WI38 (cell line): ENCODE data around the gene LYPD6.

Source experiments
- H3K4me3 ChIP-seq: 2 replicates; pipeline ENCODE4 v1.5.1; 2011; ENCODE audit warnings: low read depth, mild to moderate bottlenecking, control low read depth, low read length
- CTCF ChIP-seq: IDR thresholded peaks from 2 replicates; pipeline ENCODE4 v1.5.1; 2012; ENCODE audit warnings: low read depth, mild to moderate bottlenecking, control low read depth, low read length

Gene LYPD6

GRCh38 chr2:149364839-149365238 is 34.5 kb downstream of the LYPD6 start:
- no peak for TF ChIP-seq CTCF

GRCh38 chr2:149365931-149366583 is 35.7 kb downstream of the LYPD6 start:
- H3K4me3 ChIP-seq, result no peak overlapping the region
- TF ChIP-seq CTCF, result no peak

More at GRCh38 chr2:149364839-149365238, 34.5 kb downstream of the LYPD6 start:
- no peak overlapping the region for H3K4me3 ChIP-seq

GRCh38 chr2:149370061-149370775 is 39.8 kb downstream of the LYPD6 start:
- H3K4me3 ChIP-seq, result no peak overlapping the region
- no peak for TF ChIP-seq CTCF

GRCh38 chr2:149371476-149371875 is 41.1 kb downstream of the LYPD6 start:
- TF ChIP-seq CTCF, result no peak
- no peak overlapping the region for H3K4me3 ChIP-seq

- no peak for TF ChIP-seq CTCF
Measured at GRCh38 chr2:149375801-149376361, 45.5 kb downstream of the LYPD6 start.

GRCh38 chr2:149380205-149380604 is 49.8 kb downstream of the LYPD6 start:
- no peak for TF ChIP-seq CTCF
- H3K4me3 ChIP-seq, result no peak overlapping the region

More at GRCh38 chr2:149375801-149376361, 45.5 kb downstream of the LYPD6 start:
- no peak overlapping the region for H3K4me3 ChIP-seq

GRCh38 chr2:149383340-149383739 is 53.0 kb downstream of the LYPD6 start:
- no peak overlapping the region for H3K4me3 ChIP-seq
- no peak for TF ChIP-seq CTCF
